SK-N-SH treated with all-trans-retinoic acid at 6 μM for 48 hours (cell line): ENCODE measurements around the gene LRBA.

ENCODE experiments used
- ATAC-seq: fragments of 200-7000 bp; cut with Tn5 transposase; 3 replicates; pipeline ENCODE4 v1.9.1; 2020; ENCODE audit warnings: mild to moderate bottlenecking, moderate library complexity
- ARNTL ChIP-seq: fragments of 450-650 bp; formaldehyde crosslinking; IDR thresholded peaks from 2 replicates; pipeline ENCODE4 v1.5.0; 2020; ENCODE audit warnings: low read depth, mild to moderate bottlenecking, moderate library complexity, borderline replicate concordance
- BACH2 ChIP-seq: fragments of 250-450 bp; sonication (Bioruptor Pico); IDR thresholded peaks from 2 replicates; pipeline ENCODE4 v1.9.0; 2021; ENCODE audit warnings: mild to moderate bottlenecking, borderline replicate concordance
- CREB5 ChIP-seq: fragments of 250-450 bp; sonication (Bioruptor Pico); IDR thresholded peaks from 2 replicates; pipeline ENCODE4 v1.5.1; 2020; ENCODE audit warnings: low read depth, mild to moderate bottlenecking, moderate library complexity
- CSRNP3 ChIP-seq: fragments of 250-450 bp; sonication (Bioruptor Pico); IDR thresholded peaks from 2 replicates; pipeline ENCODE4 v1.5.1; 2021; ENCODE audit warnings: mild to moderate bottlenecking, moderate library complexity
- ESRRG ChIP-seq: fragments of 250-450 bp; sonication (Bioruptor Pico); IDR thresholded peaks from 2 replicates; pipeline ENCODE4 v1.6.1; 2021; ENCODE audit warnings: mild to moderate bottlenecking
- GLIS3 ChIP-seq: fragments of 250-450 bp; sonication (Bioruptor Pico); IDR thresholded peaks from 2 replicates; pipeline ENCODE4 v1.5.0; 2020; ENCODE audit warnings: mild to moderate bottlenecking, moderate library complexity
- ISL1 ChIP-seq: fragments of 250-450 bp; sonication (Bioruptor Pico); IDR thresholded peaks from 2 replicates; pipeline ENCODE4 v2.1.2; 2022; ENCODE audit warnings: mild to moderate bottlenecking, moderate library complexity
- OSR1 ChIP-seq: fragments of 250-450 bp; sonication (Bioruptor Pico); IDR thresholded peaks from 2 replicates; pipeline ENCODE4 v1.8.0; 2022; ENCODE audit warnings: moderate library complexity, mild to moderate bottlenecking, inconsistent platforms
- PATZ1 ChIP-seq: fragments of 250-450 bp; sonication (Bioruptor Pico); IDR thresholded peaks from 2 replicates; pipeline ENCODE4 v1.8.0; 2020; ENCODE audit warnings: mild to moderate bottlenecking, moderate library complexity, borderline replicate concordance
- POU6F1 ChIP-seq: fragments of 250-450 bp; sonication (Bioruptor Pico); IDR thresholded peaks from 2 replicates; pipeline ENCODE4 v1.8.0; 2021; ENCODE audit warnings: low read depth, mild to moderate bottlenecking, moderate library complexity, borderline replicate concordance
- PPARA ChIP-seq: fragments of 250-450 bp; sonication (Bioruptor Pico); IDR thresholded peaks from 2 replicates; pipeline ENCODE4 v1.5.0; 2020; ENCODE audit warnings: mild to moderate bottlenecking, borderline replicate concordance
- SNAI2 ChIP-seq: fragments of 250-450 bp; sonication (Bioruptor Pico); IDR thresholded peaks from 2 replicates; pipeline ENCODE4 v1.5.0; 2020; ENCODE audit warnings: mild to moderate bottlenecking, moderate library complexity
- TCF4 ChIP-seq: fragments of 250-450 bp; sonication (Bioruptor Pico); IDR thresholded peaks from 2 replicates; pipeline ENCODE4 v1.8.0; 2021; ENCODE audit warnings: mild to moderate bottlenecking, moderate library complexity, borderline replicate concordance
- TOX ChIP-seq: fragments of 250-450 bp; sonication (Bioruptor Pico); IDR thresholded peaks from 2 replicates; pipeline ENCODE4 v1.8.0; 2021; ENCODE audit warnings: mild to moderate bottlenecking, moderate library complexity, borderline replicate concordance
- TSHZ2 ChIP-seq: fragments of 250-450 bp; sonication (Bioruptor Pico); IDR thresholded peaks from 2 replicates; pipeline ENCODE4 v1.5.0; 2020; ENCODE audit warnings: mild to moderate bottlenecking, moderate library complexity
- ZC3H10 ChIP-seq: fragments of 250-450 bp; sonication (Bioruptor Pico); IDR thresholded peaks from 2 replicates; pipeline ENCODE4 v1.5.1; 2021; ENCODE audit warnings: mild to moderate bottlenecking, moderate library complexity
- ZFP3 ChIP-seq: fragments of 250-450 bp; sonication (Bioruptor Pico); IDR thresholded peaks from 2 replicates; pipeline ENCODE4 v1.5.0; 2020; ENCODE audit warnings: mild to moderate bottlenecking, moderate library complexity
- ZFP30 ChIP-seq: fragments of 450-650 bp; formaldehyde crosslinking; IDR thresholded peaks from 2 replicates; pipeline ENCODE4 v1.5.0; 2022; ENCODE audit warnings: mild to moderate bottlenecking, moderate library complexity
- ZNF565 ChIP-seq: fragments of 450-650 bp; formaldehyde crosslinking; conservative IDR thresholded peaks from 2 replicates; pipeline ENCODE4 v1.5.0; 2020; ENCODE audit warnings: low read depth, mild to moderate bottlenecking, moderate library complexity
- ZNF8 ChIP-seq: fragments of 450-650 bp; formaldehyde crosslinking; IDR thresholded peaks from 2 replicates; pipeline ENCODE4 v1.5.0; 2020; ENCODE audit warnings: mild to moderate bottlenecking, moderate library complexity

LRBA gene

GRCh38 chr4:150584111-150584915, 430.8 kb downstream of the LRBA start:
- no peak for ATAC-seq
- TF ChIP-seq TOX (CRISPR knock-in tag) (no peak), TCF4 (CRISPR knock-in tag) (no peak), PATZ1 (no peak), SNAI2 (no peak), ZC3H10 (CRISPR knock-in tag) (no peak), ZFP3 (no peak), OSR1 (CRISPR knock-in tag) (no peak), ESRRG (CRISPR knock-in tag) (no peak), CREB5 (no peak), ZFP30 (CRISPR knock-in tag) (no peak), ZNF8 (CRISPR knock-in tag) (no peak), BACH2 (CRISPR knock-in tag) (no peak), ARNTL (CRISPR knock-in tag) (no peak), PPARA (CRISPR knock-in tag) (no peak), TSHZ2 (CRISPR knock-in tag) (no peak), ZNF565 (CRISPR knock-in tag) (no peak), ISL1 (no peak), CSRNP3 (CRISPR knock-in tag) (no peak)

GRCh38 chr4:150583287-150584110, 431.6 kb downstream of the LRBA start:
- ATAC-seq = peak; percentile 65
- no peak for TF ChIP-seq PATZ1
- no peak for TF ChIP-seq POU6F1
- TF ChIP-seq ARNTL (CRISPR knock-in tag) = no peak
- TF ChIP-seq OSR1 (CRISPR knock-in tag) = no peak
- no peak for TF ChIP-seq BACH2 (CRISPR knock-in tag)
- TF ChIP-seq TOX (CRISPR knock-in tag) = no peak
- TF ChIP-seq PPARA (CRISPR knock-in tag) = no peak
- TF ChIP-seq GLIS3 = no peak
